WTC11 (cell line): ENCODE measurements around the gene EXOC4.

ENCODE experiments used
- JUN ChIP-seq: sonication (generic); formaldehyde crosslinking; IDR thresholded peaks from 2 replicates; pipeline ENCODE4 v1.8.0; 2023; ENCODE audit warnings: mild to moderate bottlenecking, missing genetic modification reagents
- NFE2L1 ChIP-seq: sonication (generic); formaldehyde crosslinking; IDR thresholded peaks from 2 replicates; pipeline ENCODE4 v1.8.1; 2023; ENCODE audit warnings: missing genetic modification reagents
- NFYB ChIP-seq: sonication (generic); formaldehyde crosslinking; conservative IDR thresholded peaks from 2 replicates; pipeline ENCODE4 v1.8.0; 2022; ENCODE audit warnings: low read depth, missing genetic modification reagents
- ZBTB21 ChIP-seq: sonication (generic); formaldehyde crosslinking; IDR thresholded peaks from 2 replicates; pipeline ENCODE4 v1.8.1; 2023; ENCODE audit warnings: mild to moderate bottlenecking, missing genetic modification reagents, borderline replicate concordance
- TF ChIP-seq, protein P1 (sequence below): sonication (generic); formaldehyde crosslinking; IDR thresholded peaks from 2 replicates; pipeline ENCODE4 v1.8.1; 2022; ENCODE audit warnings: missing genetic modification reagents, borderline replicate concordance
- TF ChIP-seq, protein P2 (sequence below): fragments of 200-600 bp; IDR thresholded peaks from 2 replicates; pipeline ENCODE4 v1.8.0; 2022; ENCODE audit warnings: antibody characterized with exemption
- TF ChIP-seq, protein P3 (sequence below): sonication (generic); formaldehyde crosslinking; IDR thresholded peaks from 2 replicates; pipeline ENCODE4 v1.8.0; 2022; ENCODE audit warnings: mild to moderate bottlenecking, missing genetic modification reagents

DNA sequence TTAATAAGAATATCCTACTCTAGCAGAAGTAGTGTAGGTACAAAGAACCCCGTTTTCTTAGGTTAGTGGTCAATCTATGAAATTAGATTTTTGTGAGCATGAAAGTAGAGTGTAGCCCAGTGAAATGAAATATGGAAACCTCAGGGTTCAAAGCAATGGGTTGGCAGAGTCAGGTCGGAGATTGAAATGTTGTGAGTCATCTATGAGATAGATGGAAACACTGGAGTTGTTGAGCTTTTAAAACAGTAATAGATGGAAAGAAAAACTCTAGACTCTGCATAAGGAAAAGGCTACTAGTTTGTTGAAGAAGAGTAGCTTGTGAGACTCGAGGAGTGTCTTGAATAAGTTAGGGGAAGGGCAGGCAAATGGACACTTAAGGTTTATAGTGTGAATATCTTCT, 251.9 kb downstream of the EXOC4 start:
- TF ChIP-seq, protein P1, sequence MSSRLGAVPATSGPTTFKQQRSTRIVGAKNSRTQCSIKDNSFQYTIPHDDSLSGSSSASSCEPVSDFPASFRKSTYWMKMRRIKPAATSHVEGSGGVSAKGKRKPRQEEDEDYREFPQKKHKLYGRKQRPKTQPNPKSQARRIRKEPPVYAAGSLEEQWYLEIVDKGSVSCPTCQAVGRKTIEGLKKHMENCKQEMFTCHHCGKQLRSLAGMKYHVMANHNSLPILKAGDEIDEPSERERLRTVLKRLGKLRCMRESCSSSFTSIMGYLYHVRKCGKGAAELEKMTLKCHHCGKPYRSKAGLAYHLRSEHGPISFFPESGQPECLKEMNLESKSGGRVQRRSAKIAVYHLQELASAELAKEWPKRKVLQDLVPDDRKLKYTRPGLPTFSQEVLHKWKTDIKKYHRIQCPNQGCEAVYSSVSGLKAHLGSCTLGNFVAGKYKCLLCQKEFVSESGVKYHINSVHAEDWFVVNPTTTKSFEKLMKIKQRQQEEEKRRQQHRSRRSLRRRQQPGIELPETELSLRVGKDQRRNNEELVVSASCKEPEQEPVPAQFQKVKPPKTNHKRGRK: no peak
- TF ChIP-seq, protein P2, sequence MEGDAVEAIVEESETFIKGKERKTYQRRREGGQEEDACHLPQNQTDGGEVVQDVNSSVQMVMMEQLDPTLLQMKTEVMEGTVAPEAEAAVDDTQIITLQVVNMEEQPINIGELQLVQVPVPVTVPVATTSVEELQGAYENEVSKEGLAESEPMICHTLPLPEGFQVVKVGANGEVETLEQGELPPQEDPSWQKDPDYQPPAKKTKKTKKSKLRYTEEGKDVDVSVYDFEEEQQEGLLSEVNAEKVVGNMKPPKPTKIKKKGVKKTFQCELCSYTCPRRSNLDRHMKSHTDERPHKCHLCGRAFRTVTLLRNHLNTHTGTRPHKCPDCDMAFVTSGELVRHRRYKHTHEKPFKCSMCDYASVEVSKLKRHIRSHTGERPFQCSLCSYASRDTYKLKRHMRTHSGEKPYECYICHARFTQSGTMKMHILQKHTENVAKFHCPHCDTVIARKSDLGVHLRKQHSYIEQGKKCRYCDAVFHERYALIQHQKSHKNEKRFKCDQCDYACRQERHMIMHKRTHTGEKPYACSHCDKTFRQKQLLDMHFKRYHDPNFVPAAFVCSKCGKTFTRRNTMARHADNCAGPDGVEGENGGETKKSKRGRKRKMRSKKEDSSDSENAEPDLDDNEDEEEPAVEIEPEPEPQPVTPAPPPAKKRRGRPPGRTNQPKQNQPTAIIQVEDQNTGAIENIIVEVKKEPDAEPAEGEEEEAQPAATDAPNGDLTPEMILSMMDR: no peak
- TF ChIP-seq JUN (CRISPR knock-in tag) (no peak), ZBTB21 (no peak), NFE2L1 (CRISPR knock-in tag) (no peak), NFYB (CRISPR knock-in tag) (no peak)
- TF ChIP-seq, protein P3, sequence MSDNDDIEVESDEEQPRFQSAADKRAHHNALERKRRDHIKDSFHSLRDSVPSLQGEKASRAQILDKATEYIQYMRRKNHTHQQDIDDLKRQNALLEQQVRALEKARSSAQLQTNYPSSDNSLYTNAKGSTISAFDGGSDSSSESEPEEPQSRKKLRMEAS: no peak
